Aorta (tissue), 5 donors: ENCODE results near the gene AXIN2. TPM values are rescaled to one million over a fixed set of nuclear protein-coding genes. Genes with fewer than 3 reads are reported as not detected.
A peak's percentile ranks its signal among the peaks of the same experiment; 100 is the strongest.

Source experiments
- ATAC-seq: fragments of 200-7000 bp; cut with Tn5 transposase; one replicate; pipeline ENCODE4 v1.9.1; 2022; ENCODE audit warnings: moderate library complexity; ENCODE audit not compliant: low FRiP score
- DNase-seq, 2 donors: peaks; one replicate each; pipeline ENCODE4 v3.0.0-alpha.2; 2020
- H3K27ac ChIP-seq, 2 donors: one replicate each; pipeline ENCODE4 v1.5.1; 2013; ENCODE audit warnings: low read length in 2 of 2, mild to moderate bottlenecking in 2 of 2, moderate library complexity in 2 of 2, control low read depth in 1 of 2, inconsistent platforms in 1 of 2, low read depth in 1 of 2
- H3K27me3 ChIP-seq, 2 donors: one replicate each; pipeline ENCODE4 v1.6.1; 2013; ENCODE audit warnings: control low read depth in 1 of 2, low read length in 1 of 2, mild to moderate bottlenecking in 1 of 2, moderate library complexity in 1 of 2; ENCODE audit not compliant: insufficient read depth in 2 of 2, control insufficient read depth in 1 of 2
- H3K36me3 ChIP-seq, 2 donors: one replicate each; pipeline ENCODE4 v1.6.1; 2013; ENCODE audit warnings: control low read depth in 1 of 2, low read length in 1 of 2, mild to moderate bottlenecking in 1 of 2; ENCODE audit not compliant: insufficient read depth in 2 of 2, control insufficient read depth in 1 of 2
- H3K4me1 ChIP-seq, 2 donors: one replicate each; pipeline ENCODE4 v1.6.1; 2013; ENCODE audit warnings: low read length in 2 of 2, control low read depth in 1 of 2, mild to moderate bottlenecking in 1 of 2, moderate library complexity in 1 of 2; ENCODE audit not compliant: insufficient read depth in 2 of 2, control insufficient read depth in 1 of 2
- H3K4me3 ChIP-seq, 2 donors: one replicate each; pipeline ENCODE4 v1.5.1; 2013; ENCODE audit warnings: low read length in 2 of 2, control low read depth in 1 of 2, mild to moderate bottlenecking in 1 of 2
- H3K9me3 ChIP-seq: one replicate; pipeline ENCODE4 v1.6.1; 2013; ENCODE audit warnings: mild to moderate bottlenecking, low read length; ENCODE audit not compliant: control insufficient read depth
- WGBS, 2 donors: extraction: QIAGEN DNeasy Blood & Tissue Kit; methylation state at CpG; one replicate each; pipeline ENCODE4 v1.1.7; 2013; 5-methylcytosine and 5-hydroxymethylcytosine counted together
- intact Hi-C, 2 donors: fragments of 100-400 bp; cut with DNase I; formaldehyde crosslinking; loops; one replicate each; pipeline versions ENCODE4 v1.14.2 to v1.15.0; 2022
- polyA plus RNA-seq, 2 donors: library from polyadenylated mRNA; stranded (reverse); fragments of 200-250 nt; gene quantifications; one replicate each; pipeline ENCODE4 v1.2.3, GENCODE V29; 2013
- total RNA-seq, 2 donors: library from RNA; stranded (reverse); fragmentation: NEBNext Ultra II Directional; extraction: Animal tissue kit (Norgen Biotek cat#: 25700); gene quantifications; one replicate each; pipeline ENCODE4 v1.2.1, GENCODE V29; 2021
- donor health status: healthy with polysubstance abuse.
- donor health status: Bipolar disorder and iron deficiency.
- donor health status: DM: no; HTN: no; CAD: no.
- donor health status: DM: no; HTN: no; CAD: no.
- donor health status: DM: yes; HTN: yes; CAD: no.

AXIN2 gene
- total and polyA plus RNA-seq, 4 donors: 6.3 to 13.8 (median 11.4) TPM

- Histone ChIP-seq H3K4me3 (peak overlapping the region in 1 of 2 donors; percentile 99), H3K4me1 (peaks cover 0 to 3% of the 10 kb centered on the region in 2 donors), H3K27me3 (no peaks in the 10 kb centered on the region), H3K27ac (no peak overlapping the region), H3K9me3 (no peaks in the 10 kb centered on the region), H3K36me3 (no peaks in the 10 kb centered on the region)
- DNase-seq (peak in 1 of 2 donors; percentile 41), ATAC-seq (no peak)
- intact Hi-C loops: loop anchor here (2.0 to 5.0 kb wide), 5 partner anchors 86 to 266 kb away; no protein-coding TSS in a partner anchor
- WGBS, 2 donors: 73 to 79% methylated on average over 15 of the region's 15 CpGs
Observed at GRCh38 chr17:65558311-65558682, 3.2 kb downstream of the AXIN2 start.

- H3K36me3 ChIP-seq: no peaks in the 10 kb centered on the region
- H3K27me3 ChIP-seq: no peaks in the 10 kb centered on the region
- WGBS, 2 donors: 76 to 79% methylated on average over 21 of the region's 21 CpGs
- H3K4me3 ChIP-seq: peak overlapping the region in 1 of 2 donors; percentile 8
- ATAC-seq (no peak), DNase-seq (no peak)
- H3K9me3 ChIP-seq: no peaks in the 10 kb centered on the region
- intact Hi-C loops: loop anchor here (2.0 to 5.0 kb wide), 5 partner anchors 85 to 265 kb away; no protein-coding TSS in a partner anchor
- peaks cover 0 to 3% of the 10 kb centered on the region in 2 donors for H3K4me1 ChIP-seq
- no peak overlapping the region for H3K27ac ChIP-seq
Observed at GRCh38 chr17:65557349-65558310, 3.8 kb downstream of the AXIN2 start.

- peaks cover 0 to 3% of the 10 kb centered on the region in 2 donors for H3K4me1 ChIP-seq
- no peak for ATAC-seq
- 17 to 21% methylated on average over 4 of the region's 4 CpGs for WGBS, 2 donors
- H3K9me3 ChIP-seq: no peaks in the 10 kb centered on the region
- peak overlapping the region; percentile 8 to 14 for H3K4me3 ChIP-seq
- H3K27ac ChIP-seq: no peak overlapping the region
- DNase-seq: no peak
- no peaks in the 10 kb centered on the region for H3K36me3 ChIP-seq
- no peaks in the 10 kb centered on the region for H3K27me3 ChIP-seq
- intact Hi-C loops: loop anchor here (5.0 kb wide), 4 partner anchors 85 to 265 kb away; no protein-coding TSS in a partner anchor
Observed at GRCh38 chr17:65556910-65557348, 4.5 kb downstream of the AXIN2 start.

- H3K4me1 ChIP-seq: peaks cover 2 to 3% of the 10 kb centered on the region in 2 donors
- DNase-seq (peak; percentile 80 to 95), ATAC-seq (no peak)
- 43 to 47% methylated on average over 17 of the region's 17 CpGs for WGBS, 2 donors
- no peaks in the 10 kb centered on the region for H3K9me3 ChIP-seq
- peak overlapping the region in 1 of 2 donors; percentile 14 for H3K4me3 ChIP-seq
- H3K27me3 ChIP-seq: no peaks in the 10 kb centered on the region
- H3K36me3 ChIP-seq: no peaks in the 10 kb centered on the region
- intact Hi-C loops: loop anchor here (5.0 kb wide), 4 partner anchors 84 to 264 kb away; no protein-coding TSS in a partner anchor
- H3K27ac ChIP-seq: no peak overlapping the region
Observed at GRCh38 chr17:65556014-65556909, 5.2 kb downstream of the AXIN2 start.

- Histone ChIP-seq H3K4me3 (no peak overlapping the region), H3K27me3 (no peaks in the 10 kb centered on the region), H3K36me3 (no peaks in the 10 kb centered on the region), H3K27ac (peak overlapping the region in 1 of 2 donors; percentile 1), H3K4me1 (peaks cover 2 to 3% of the 10 kb centered on the region in 2 donors), H3K9me3 (no peaks in the 10 kb centered on the region)
- WGBS, 2 donors: 7 to 13% methylated on average over 18 of the region's 18 CpGs
- intact Hi-C loops: loop anchor here (5.0 kb wide), 5 partner anchors 77 to 262 kb away; no protein-coding TSS in a partner anchor
- ATAC-seq (no peak), DNase-seq (no peak)
Observed at GRCh38 chr17:65554553-65555223, 6.8 kb downstream of the AXIN2 start.

GRCh38 chr17:65553646-65554552 lies 7.5 kb downstream of the AXIN2 start:
- Histone ChIP-seq H3K9me3 (no peaks in the 10 kb centered on the region), H3K27ac (peak overlapping the region in 1 of 2 donors; percentile 1), H3K27me3 (no peaks in the 10 kb centered on the region), H3K4me3 (no peak overlapping the region), H3K4me1 (peaks cover 2 to 3% of the 10 kb centered on the region in 2 donors), H3K36me3 (no peaks in the 10 kb centered on the region)
- intact Hi-C loops: loop anchor here in 1 of 2 donors (5.0 kb wide), 1 partner anchor 77 kb away; no protein-coding TSS in a partner anchor
- WGBS, 2 donors: 14% methylated on average over 10 of the region's 10 CpGs
- DNase-seq (no peak), ATAC-seq (no peak)

GRCh38 chr17:65553009-65553645 lies 8.3 kb downstream of the AXIN2 start:
- intact Hi-C loops: loop anchor here in 1 of 2 donors (5.0 kb wide), 1 partner anchor 76 kb away; no protein-coding TSS in a partner anchor
- Histone ChIP-seq H3K27ac (peak overlapping the region in 1 of 2 donors; percentile 12), H3K4me1 (peaks cover 2 to 3% of the 10 kb centered on the region in 2 donors), H3K9me3 (no peaks in the 10 kb centered on the region), H3K4me3 (no peak overlapping the region), H3K27me3 (no peaks in the 10 kb centered on the region), H3K36me3 (no peaks in the 10 kb centered on the region)
- DNase-seq: no peak
- WGBS, 2 donors: 62 to 63% methylated on average over 6 of the region's 6 CpGs
- ATAC-seq: no peak
